HG03342 (cell line): ENCODE measurements around the gene COP1.
"Not testable (repeated sequence)": the region's sequence is repeated elsewhere in the genome, so short reads cannot be mapped to it uniquely, and the experiment has no call there.

Experiments used
- ATAC-seq: cut with Tn5 transposase; IDR thresholded peaks from one replicate; pipeline ENCODE4 v1.9.1; 2021; ENCODE audit warnings: mild to moderate bottlenecking, moderate library complexity; ENCODE audit not compliant: unreplicated experiment

The COP1 gene

DNA sequence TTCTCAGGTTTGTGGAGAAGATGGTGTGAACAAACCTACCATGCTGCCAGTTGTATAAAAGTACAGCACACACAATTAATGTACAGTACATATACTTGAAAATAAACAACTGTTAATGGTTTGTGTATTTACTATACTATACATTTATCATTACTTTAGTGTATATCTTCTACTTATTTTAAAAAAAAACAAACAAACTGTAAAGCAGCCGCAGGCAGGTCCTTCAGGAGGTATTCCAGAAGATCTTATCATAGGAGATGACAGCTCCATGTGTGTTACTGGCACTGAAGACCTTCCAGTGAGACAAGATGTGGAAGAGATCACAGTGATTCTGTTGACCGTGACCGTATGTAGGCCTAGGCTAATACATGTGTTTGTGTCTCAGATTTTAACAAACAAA is 155.7 kb downstream of the COP1 start:
- ATAC-seq = no peak

DNA sequence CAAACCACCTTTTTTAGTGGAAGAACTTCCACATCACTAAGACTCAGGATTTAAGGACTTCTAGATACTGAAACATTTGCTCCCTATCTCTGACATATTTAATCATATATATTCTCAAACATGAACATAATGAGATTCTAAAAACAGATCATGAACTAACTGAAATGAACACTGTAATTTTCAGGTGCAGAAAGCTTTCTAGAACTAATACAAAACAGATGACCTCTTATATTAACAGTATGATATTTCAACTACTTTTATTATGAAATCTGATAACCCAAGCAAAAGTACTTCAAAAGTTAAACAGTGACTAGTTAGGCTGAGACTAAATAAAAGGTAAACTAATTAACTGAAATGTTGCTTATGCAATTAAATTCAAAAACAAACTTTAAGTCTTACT is 157.5 kb downstream of the COP1 start:
- ATAC-seq = no peak

DNA sequence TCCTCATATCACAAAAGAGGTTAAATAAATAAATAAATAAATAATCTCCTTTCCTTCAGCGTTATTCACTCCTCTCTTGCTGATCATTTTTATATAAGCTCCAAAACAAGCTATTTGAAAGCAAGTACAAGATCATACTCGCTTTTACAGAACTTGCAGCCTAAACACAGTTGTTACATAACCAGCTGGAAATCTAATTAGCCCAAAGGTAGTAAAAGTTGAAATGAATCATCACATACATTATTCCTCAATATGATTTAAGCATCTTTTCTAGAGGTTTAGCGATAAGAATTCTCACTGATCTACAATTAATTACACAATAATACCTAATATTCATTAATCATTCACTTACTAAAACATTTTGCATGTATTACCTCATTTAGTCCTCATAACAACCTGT is 160.2 kb downstream of the COP1 start:
- no peak for ATAC-seq

DNA sequence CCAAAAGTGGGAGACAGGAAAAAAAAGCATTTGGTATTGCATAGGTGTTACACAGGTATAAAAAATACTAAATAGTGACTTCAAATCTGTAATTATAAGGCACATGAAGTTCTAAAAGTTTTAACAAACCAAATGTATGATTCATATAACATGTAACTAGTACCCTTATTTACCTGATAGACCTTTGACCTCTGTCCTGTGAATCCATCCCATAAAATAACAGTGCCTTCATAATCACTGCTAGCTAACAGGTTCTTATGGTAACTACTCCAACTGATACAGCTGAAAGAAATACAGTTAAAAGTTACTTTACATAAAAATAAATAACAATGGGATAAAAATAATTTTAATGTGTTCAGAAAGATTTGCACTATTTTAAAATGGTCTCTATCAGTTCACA is 163.5 kb downstream of the COP1 start:
- no peak for ATAC-seq

GRCh38 chr1:176033881-176034280 is 173.2 kb downstream of the COP1 start:
- ATAC-seq = no peak

GRCh38 chr1:176033474-176033873 is 173.6 kb downstream of the COP1 start:
- no peak for ATAC-seq

DNA sequence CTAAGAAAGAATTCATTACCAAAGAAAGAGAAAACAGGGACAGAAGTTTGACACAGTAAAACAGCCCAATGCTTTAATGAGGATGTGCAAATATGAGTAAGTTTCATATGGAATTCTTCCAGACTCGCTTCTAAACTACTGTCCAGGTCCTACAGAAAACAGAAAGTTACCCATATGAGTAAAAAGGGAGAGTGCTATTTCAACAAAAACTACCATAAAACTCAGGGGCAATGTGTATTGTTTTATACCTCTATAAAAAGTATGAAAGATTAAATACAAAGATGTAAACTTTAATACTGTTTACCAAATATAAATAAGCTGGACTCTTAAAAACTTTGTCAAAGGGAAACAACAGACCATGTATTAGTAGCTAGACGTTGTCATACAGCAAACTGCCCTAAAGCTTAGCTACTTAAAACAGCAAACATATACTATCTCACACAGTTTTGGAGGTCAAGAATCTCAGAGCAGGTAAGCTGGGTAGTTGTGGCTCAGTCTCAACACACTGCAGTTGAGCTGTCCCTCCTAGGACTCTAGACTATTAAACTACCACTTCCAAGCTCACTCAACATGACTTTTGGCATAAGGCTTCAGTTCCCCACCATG is 174.9 kb downstream of the COP1 start:
- ATAC-seq = no peak

- ATAC-seq = no peak
Observed at GRCh38 chr1:176029609-176030008, 177.5 kb downstream of the COP1 start.

DNA sequence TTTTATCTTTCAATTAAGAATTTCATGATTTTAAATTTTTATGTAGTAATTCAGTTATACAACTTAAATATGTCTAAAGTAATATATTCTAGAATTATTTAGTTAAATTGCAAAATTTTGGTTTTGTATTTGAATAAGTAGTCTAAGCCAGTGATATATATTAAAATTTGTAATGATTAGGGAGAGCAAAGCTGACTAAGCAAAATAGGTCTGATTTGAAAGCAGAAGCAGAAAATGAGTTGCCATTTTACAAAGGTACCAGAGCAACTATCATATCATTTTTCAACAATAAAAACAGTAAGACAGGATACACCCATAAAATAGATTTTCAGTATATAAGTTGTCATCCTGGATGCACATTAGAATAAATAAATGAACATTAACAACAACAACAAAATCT is 177.9 kb downstream of the COP1 start:
- no peak for ATAC-seq

GRCh38 chr1:176027934-176028333 is 179.2 kb downstream of the COP1 start:
- ATAC-seq = not testable (repeated sequence)

- no peak for ATAC-seq
Observed at GRCh38 chr1:176022574-176022973, 184.5 kb downstream of the COP1 start.

- ATAC-seq = no peak
Observed at GRCh38 chr1:176017722-176018121, 189.4 kb downstream of the COP1 start.

- ATAC-seq = no peak
Observed at GRCh38 chr1:176009951-176010350, 197.1 kb downstream of the COP1 start.

DNA sequence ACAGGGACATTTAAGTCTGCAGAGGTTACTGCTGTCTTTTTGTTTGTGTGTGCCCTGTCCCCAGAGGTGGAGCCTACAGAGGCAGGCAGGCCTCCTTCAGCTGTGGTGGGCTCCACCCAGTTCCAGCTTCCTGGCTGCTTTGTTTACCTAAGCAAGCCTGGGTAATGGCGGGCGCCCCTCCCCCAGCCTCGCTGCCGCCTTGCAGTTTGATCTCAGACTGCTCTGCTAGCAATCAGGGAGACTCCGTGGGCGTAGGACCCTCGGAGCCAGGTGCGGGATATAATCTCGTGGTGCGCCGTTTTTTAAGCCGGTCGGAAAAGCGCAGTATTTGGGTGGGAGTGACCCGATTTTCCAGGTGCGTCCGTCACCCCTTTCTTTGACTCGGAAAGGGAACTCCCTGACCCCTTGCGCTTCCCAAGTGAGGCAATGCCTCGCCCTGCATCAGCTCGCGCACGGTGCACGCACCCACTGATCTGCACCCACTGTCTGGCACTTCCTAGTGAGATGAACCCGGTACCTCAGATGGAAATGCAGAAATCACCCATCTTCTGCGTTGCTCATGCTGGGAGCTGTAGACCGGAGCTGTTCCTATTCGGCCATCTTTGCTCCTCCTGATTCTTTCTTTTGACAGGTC is 199.2 kb downstream of the COP1 start:
- ATAC-seq = not testable (repeated sequence)

GRCh38 chr1:175994660-175995059 is 212.4 kb downstream of the COP1 start:
- not testable (repeated sequence) for ATAC-seq

- not testable (repeated sequence) for ATAC-seq
Observed at GRCh38 chr1:175992825-175993224, 214.3 kb downstream of the COP1 start.

DNA sequence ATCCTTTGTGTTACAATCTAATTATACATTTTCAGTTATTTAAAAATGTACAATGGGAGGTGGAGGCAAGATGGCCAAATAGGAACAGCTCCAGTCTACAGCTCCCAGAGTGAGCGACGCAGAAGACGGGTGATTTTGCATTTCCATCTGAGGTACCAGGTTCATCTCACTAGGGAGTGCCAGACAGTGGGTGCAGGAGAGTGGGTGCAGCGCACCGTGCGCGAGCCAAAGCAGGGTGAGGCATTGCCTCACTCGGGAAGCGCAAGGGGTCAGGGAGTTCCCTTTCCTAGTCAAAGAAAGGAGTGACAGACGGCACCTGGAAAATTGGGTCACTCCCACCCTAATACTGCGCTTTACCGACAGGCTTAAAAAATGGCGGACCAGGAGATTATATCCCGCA is 214.9 kb downstream of the COP1 start:
- ATAC-seq = not testable (repeated sequence)

- ATAC-seq = no peak
Observed at GRCh38 chr1:175984813-175985212, 222.3 kb downstream of the COP1 start.

GRCh38 chr1:175984057-175984812 is 222.9 kb downstream of the COP1 start:
- ATAC-seq = no peak

- not testable (repeated sequence) for ATAC-seq
Observed at GRCh38 chr1:175983363-175983762, 223.7 kb downstream of the COP1 start.

- no peak for ATAC-seq
Observed at GRCh38 chr1:175981128-175981527, 226.0 kb downstream of the COP1 start.

GRCh38 chr1:175978926-175979325 is 228.2 kb downstream of the COP1 start:
- ATAC-seq = no peak
